Measurements from ENCODE around the gene F2. TPM values are rescaled to one million over a fixed set of nuclear protein-coding genes. Genes with fewer than 3 reads are reported as not detected.

The F2 gene
- total RNA-seq, 4 donors from 2014 or later, result 0.19 TPM; not detected in 3

GRCh38 chr11:46676436-46677158 lies 42.4 kb upstream of the F2 start:
- no peak for TF ChIP-seq CTCF (IDR thresholded peaks at IDR 0.05)
- no peak for TF ChIP-seq POLR2A (IDR thresholded peaks at IDR 0.05)
- Histone ChIP-seq H3K36me3 (peaks cover 51 to 77% (median 55%) of the 10 kb centered on the region in 3 donors), H3K4me1 (peaks cover 29 to 59% (median 34%) of the 10 kb centered on the region in 3 donors), H3K9me3 (no peaks in the 10 kb centered on the region), H3K4me3 (no peak overlapping the region), H3K27ac (peak overlapping the region; percentile 71 to 87 (median 80)), H3K27me3 (no peaks in the 10 kb centered on the region)
- DNase-seq, result no peak
- WGBS, 2 donors, result 61 to 64% methylated on average over 13 to 14 of the region's 15 CpGs
- intact Hi-C loops (cut with DNase I), result no loop called here

GRCh38 chr11:46677169-46677568 lies 41.8 kb upstream of the F2 start:
- DNase-seq, result no peak
- TF ChIP-seq POLR2A (IDR thresholded peaks at IDR 0.05) (no peak), CTCF (IDR thresholded peaks at IDR 0.05) (no peak)
- Histone ChIP-seq H3K4me3 (no peak overlapping the region), H3K36me3 (peaks cover 53 to 77% (median 61%) of the 10 kb centered on the region in 3 donors), H3K9me3 (no peaks in the 10 kb centered on the region), H3K4me1 (peaks cover 29 to 53% (median 34%) of the 10 kb centered on the region in 3 donors), H3K27me3 (no peaks in the 10 kb centered on the region), H3K27ac (peak overlapping the region; percentile 36 to 87 (median 78))
- WGBS, 2 donors, result 76 to 89% methylated on average over 8 of the region's 8 CpGs
- intact Hi-C loops (cut with DNase I), result no loop called here

- peaks cover 47 to 77% (median 53%) of the 10 kb centered on the region in 3 donors for H3K36me3 ChIP-seq
- 75 to 88% methylated on average over 7 to 8 of the region's 10 CpGs for WGBS, 2 donors
- H3K27ac ChIP-seq, result peak overlapping the region in 1 of 4 donors; percentile 39
- TF ChIP-seq POLR2A (IDR thresholded peaks at IDR 0.05) (no peak), CTCF (IDR thresholded peaks at IDR 0.05) (no peak)
- H3K27me3 ChIP-seq, result no peaks in the 10 kb centered on the region
- intact Hi-C loops (cut with DNase I), result no loop called here
- no peak overlapping the region for H3K4me3 ChIP-seq
- H3K4me1 ChIP-seq, result peaks cover 29 to 45% (median 34%) of the 10 kb centered on the region in 3 donors
- no peaks in the 10 kb centered on the region for H3K9me3 ChIP-seq
- no peak for DNase-seq
These were observed 40.8 kb upstream of the F2 start for GRCh38 chr11:46677991-46678740.

GRCh38 chr11:46678741-46679130 lies 40.3 kb upstream of the F2 start:
- Histone ChIP-seq H3K27me3 (no peaks in the 10 kb centered on the region), H3K36me3 (peaks cover 47 to 77% (median 48%) of the 10 kb centered on the region in 3 donors), H3K27ac (no peak overlapping the region), H3K4me1 (peaks cover 31 to 45% (median 36%) of the 10 kb centered on the region in 3 donors), H3K9me3 (no peaks in the 10 kb centered on the region), H3K4me3 (no peak overlapping the region)
- TF ChIP-seq CTCF (IDR thresholded peaks at IDR 0.05) (no peak), POLR2A (IDR thresholded peaks at IDR 0.05) (no peak)
- intact Hi-C loops (cut with DNase I), result no loop called here
- DNase-seq, result no peak
- WGBS, 2 donors, result 40 to 85% methylated on average over 1 to 6 of the region's 9 CpGs

All from esophagus squamous epithelium (tissue), 5 donors.